GM18868 (cell line): ENCODE results near the gene BAZ1B.
"Not testable (repeated sequence)": the region's sequence is repeated elsewhere in the genome, so short reads cannot be mapped to it uniquely, and the experiment has no call there.

Source experiments
- ATAC-seq: cut with Tn5 transposase; IDR thresholded peaks from one replicate; pipeline ENCODE4 v1.9.1; 2021; ENCODE audit warnings: mild to moderate bottlenecking, moderate library complexity; ENCODE audit not compliant: unreplicated experiment

BAZ1B gene

GRCh38 chr7:73544678-73545077 lies 22.6 kb upstream of the BAZ1B start:
- ATAC-seq = no peak

- no peak for ATAC-seq
These were observed 19.6 kb upstream of the BAZ1B start for GRCh38 chr7:73541722-73542121.

GRCh38 chr7:73539709-73540108 lies 17.6 kb upstream of the BAZ1B start:
- ATAC-seq = no peak

GRCh38 chr7:73538510-73538909 lies 16.4 kb upstream of the BAZ1B start:
- ATAC-seq = not testable (repeated sequence)

- ATAC-seq = no peak
These were observed 15.0 kb upstream of the BAZ1B start for GRCh38 chr7:73537051-73537450.

- no peak for ATAC-seq
These were observed 14.4 kb upstream of the BAZ1B start for GRCh38 chr7:73536479-73536878.

GRCh38 chr7:73535918-73536317 lies 13.8 kb upstream of the BAZ1B start:
- ATAC-seq = not testable (repeated sequence)

- no peak for ATAC-seq
These were observed 11.6 kb upstream of the BAZ1B start for GRCh38 chr7:73533742-73534141.

GRCh38 chr7:73532224-73532623 lies 10.1 kb upstream of the BAZ1B start:
- ATAC-seq = no peak

- ATAC-seq = no peak
These were observed 8.7 kb upstream of the BAZ1B start for GRCh38 chr7:73530800-73531199.

- ATAC-seq = no peak
These were observed 5.1 kb upstream of the BAZ1B start for GRCh38 chr7:73526896-73527821.

- not testable (repeated sequence) for ATAC-seq
These were observed 4.0 kb upstream of the BAZ1B start for GRCh38 chr7:73526158-73526494.

GRCh38 chr7:73521636-73522104 lies 423 bp downstream of the BAZ1B start:
- ATAC-seq = peak; percentile 31

- no peak for ATAC-seq
These were observed 1.1 kb downstream of the BAZ1B start for GRCh38 chr7:73520673-73521635.

- ATAC-seq = no peak
These were observed 2.0 kb downstream of the BAZ1B start for GRCh38 chr7:73519867-73520672.

GRCh38 chr7:73518470-73518869 lies 3.6 kb downstream of the BAZ1B start:
- ATAC-seq = no peak

- ATAC-seq = no peak
These were observed 4.7 kb downstream of the BAZ1B start for GRCh38 chr7:73517241-73517995.

- ATAC-seq = no peak
These were observed 6.9 kb downstream of the BAZ1B start for GRCh38 chr7:73515178-73515577.

GRCh38 chr7:73512018-73512780 lies 9.9 kb downstream of the BAZ1B start:
- ATAC-seq = no peak
